ENCODE results near the gene ASXL1.

The ASXL1 gene

DNA sequence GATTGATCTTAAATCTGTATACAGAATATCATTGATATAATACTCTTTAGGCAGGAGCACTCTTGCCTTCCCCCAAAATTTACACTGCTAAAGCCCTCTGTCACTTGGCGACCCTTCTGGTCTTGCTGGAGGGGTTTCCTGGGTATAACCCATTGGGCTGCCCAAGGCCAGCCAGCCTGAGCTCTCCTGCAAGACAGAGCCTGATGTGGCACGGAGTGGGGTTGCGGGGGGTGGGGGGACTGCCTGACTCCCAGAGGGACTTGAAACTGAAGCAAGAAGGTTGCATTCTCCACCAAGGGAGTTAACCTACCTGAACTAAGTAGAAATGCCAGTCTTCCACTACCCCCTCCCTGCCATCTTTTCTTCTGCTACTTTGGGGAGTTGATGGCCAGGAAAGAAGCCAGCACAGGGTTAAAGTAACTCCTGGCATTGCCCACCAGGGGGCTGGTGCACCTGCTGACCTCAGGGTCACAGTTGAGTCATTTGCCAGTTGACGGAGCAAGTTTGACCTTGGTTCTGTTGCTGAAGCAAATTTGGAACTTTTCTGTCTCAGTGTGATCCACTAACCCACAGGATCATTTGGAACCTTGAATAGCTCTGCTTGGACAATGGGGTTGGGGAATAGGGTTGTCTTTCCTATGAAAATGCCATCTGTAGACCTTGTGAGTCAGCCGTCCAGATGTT, 79.4 kb downstream of the ASXL1 start:
- TF ChIP-seq POLR2AphosphoS5 (IDR thresholded peaks at IDR 0.05; ENCODE audit: low read depth, low read length) (no peak), TAF1 (IDR thresholded peaks at IDR 0.05; ENCODE audit: borderline replicate concordance, insufficient read depth, low read length) (no peak)

GRCh38 chr20:32438331-32438858, 80.3 kb downstream of the ASXL1 start:
- no peak for TF ChIP-seq POLR2AphosphoS5 (IDR thresholded peaks at IDR 0.05; ENCODE audit: low read depth, low read length)
- TF ChIP-seq REST (IDR thresholded peaks at IDR 0.05; ENCODE audit: insufficient read depth in 1 of 2, low read depth in 2 of 2, low read length in 2 of 2), result no peak
- TF ChIP-seq SIN3A (IDR thresholded peaks at IDR 0.05; ENCODE audit: borderline replicate concordance, insufficient read depth, low read length), result no peak
- TF ChIP-seq FOXP2 (optimal IDR thresholded peaks at IDR 0.05; ENCODE audit: borderline replicate concordance, extremely low read depth, extremely low read length, insufficient read depth), result no peak
- TF ChIP-seq TAF1 (IDR thresholded peaks at IDR 0.05; ENCODE audit: borderline replicate concordance, insufficient read depth, low read length), result no peak

- TF ChIP-seq TAF1 (IDR thresholded peaks at IDR 0.05; ENCODE audit: borderline replicate concordance, insufficient read depth, low read length), result no peak
Measured at GRCh38 chr20:32439132-32439829, 81.2 kb downstream of the ASXL1 start.

DNA sequence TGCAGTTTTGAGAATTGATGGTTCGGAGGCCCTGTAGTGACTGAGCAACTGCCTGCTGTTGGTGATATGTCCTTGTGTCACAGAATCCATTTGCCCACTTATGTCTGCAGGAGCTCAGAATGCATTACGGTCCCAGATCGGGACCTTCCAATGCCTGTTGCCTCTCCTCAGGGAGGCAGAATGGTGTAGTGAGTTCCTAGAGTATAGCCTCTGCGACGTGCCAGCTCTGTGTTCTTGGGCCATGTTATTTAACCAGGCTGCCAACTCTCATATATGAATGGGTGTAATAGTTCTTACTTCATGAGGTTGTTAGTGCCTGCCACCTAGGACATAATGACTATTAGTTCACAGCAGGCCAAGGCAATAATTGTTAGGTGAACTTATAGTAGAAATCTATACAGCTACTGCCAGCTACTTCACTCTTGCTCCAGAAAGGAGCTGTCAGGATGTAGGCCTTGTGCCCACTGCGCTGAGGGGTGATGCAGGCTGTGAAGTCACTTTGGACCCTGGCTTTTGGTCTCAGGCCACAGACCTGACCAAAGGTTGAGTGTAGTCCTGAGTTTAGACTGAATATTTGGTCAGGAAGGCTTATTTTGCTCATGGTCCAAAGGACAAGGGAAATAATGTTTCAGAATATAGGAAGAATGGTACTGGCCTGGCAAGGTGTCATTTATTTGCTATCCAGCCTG, 82.1 kb downstream of the ASXL1 start:
- TF ChIP-seq SIN3A (IDR thresholded peaks at IDR 0.05; ENCODE audit: borderline replicate concordance, insufficient read depth, low read length) (no peak), TAF1 (IDR thresholded peaks at IDR 0.05; ENCODE audit: borderline replicate concordance, insufficient read depth, low read length) (no peak), REST (IDR thresholded peaks at IDR 0.05; ENCODE audit: insufficient read depth in 1 of 2, low read depth in 2 of 2, low read length in 2 of 2) (no peak), POLR2AphosphoS5 (IDR thresholded peaks at IDR 0.05; ENCODE audit: low read depth, low read length) (no peak), FOXP2 (optimal IDR thresholded peaks at IDR 0.05; ENCODE audit: borderline replicate concordance, extremely low read depth, extremely low read length, insufficient read depth) (no peak)

DNA sequence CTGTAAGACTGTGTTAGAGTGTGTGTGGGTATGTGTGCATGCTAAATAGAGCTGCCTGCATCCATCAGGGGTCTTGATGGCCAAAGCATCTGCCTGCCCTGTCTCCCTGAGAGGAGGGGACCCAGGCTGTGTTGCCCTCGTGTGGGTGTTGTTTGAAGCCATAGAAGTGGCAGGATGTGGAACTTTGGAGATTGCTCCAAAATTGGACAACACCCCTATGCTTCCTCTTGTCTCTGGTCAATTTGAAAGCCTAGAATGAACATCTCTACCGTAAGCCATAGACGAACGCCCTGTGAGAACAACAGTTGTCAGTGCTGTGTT, 82.6 kb downstream of the ASXL1 start:
- no peak for TF ChIP-seq REST (IDR thresholded peaks at IDR 0.05; ENCODE audit: insufficient read depth in 1 of 2, low read depth in 2 of 2, low read length in 2 of 2)
- TF ChIP-seq POLR2AphosphoS5 (IDR thresholded peaks at IDR 0.05; ENCODE audit: low read depth, low read length), result no peak
- TF ChIP-seq FOXP2 (optimal IDR thresholded peaks at IDR 0.05; ENCODE audit: borderline replicate concordance, extremely low read depth, extremely low read length, insufficient read depth), result no peak
- TF ChIP-seq SIN3A (IDR thresholded peaks at IDR 0.05; ENCODE audit: borderline replicate concordance, insufficient read depth, low read length), result no peak
- no peak for TF ChIP-seq TAF1 (IDR thresholded peaks at IDR 0.05; ENCODE audit: borderline replicate concordance, insufficient read depth, low read length)

- TF ChIP-seq POLR2AphosphoS5 (IDR thresholded peaks at IDR 0.05; ENCODE audit: low read depth, low read length) (no peak), SIN3A (IDR thresholded peaks at IDR 0.05; ENCODE audit: borderline replicate concordance, insufficient read depth, low read length) (no peak), FOXP2 (optimal IDR thresholded peaks at IDR 0.05; ENCODE audit: borderline replicate concordance, extremely low read depth, extremely low read length, insufficient read depth) (no peak), REST (IDR thresholded peaks at IDR 0.05; ENCODE audit: insufficient read depth in 1 of 2, low read depth in 2 of 2, low read length in 2 of 2) (no peak), TAF1 (IDR thresholded peaks at IDR 0.05; ENCODE audit: borderline replicate concordance, insufficient read depth, low read length) (no peak)
Measured at GRCh38 chr20:32441638-32442037, 83.5 kb downstream of the ASXL1 start.

Measured in PFSK-1 (cell line).